Measurements from ENCODE around the gene KLK15. TPM values are rescaled to one million over a fixed set of nuclear protein-coding genes. Genes with fewer than 3 reads are reported as not detected.
A peak's percentile ranks its signal among the peaks of the same experiment; 100 is the strongest.
"Not testable (repeated sequence)": the region's sequence is repeated elsewhere in the genome, so short reads cannot be mapped to it uniquely, and the experiment has no call there.

KLK15 gene
- total RNA-seq, 1 donor from 2014 or later, result not detected

GRCh38 chr19:50794876-50795663 is 38.3 kb downstream of the KLK15 start:
- ATAC-seq, result peak; percentile 11

DNA sequence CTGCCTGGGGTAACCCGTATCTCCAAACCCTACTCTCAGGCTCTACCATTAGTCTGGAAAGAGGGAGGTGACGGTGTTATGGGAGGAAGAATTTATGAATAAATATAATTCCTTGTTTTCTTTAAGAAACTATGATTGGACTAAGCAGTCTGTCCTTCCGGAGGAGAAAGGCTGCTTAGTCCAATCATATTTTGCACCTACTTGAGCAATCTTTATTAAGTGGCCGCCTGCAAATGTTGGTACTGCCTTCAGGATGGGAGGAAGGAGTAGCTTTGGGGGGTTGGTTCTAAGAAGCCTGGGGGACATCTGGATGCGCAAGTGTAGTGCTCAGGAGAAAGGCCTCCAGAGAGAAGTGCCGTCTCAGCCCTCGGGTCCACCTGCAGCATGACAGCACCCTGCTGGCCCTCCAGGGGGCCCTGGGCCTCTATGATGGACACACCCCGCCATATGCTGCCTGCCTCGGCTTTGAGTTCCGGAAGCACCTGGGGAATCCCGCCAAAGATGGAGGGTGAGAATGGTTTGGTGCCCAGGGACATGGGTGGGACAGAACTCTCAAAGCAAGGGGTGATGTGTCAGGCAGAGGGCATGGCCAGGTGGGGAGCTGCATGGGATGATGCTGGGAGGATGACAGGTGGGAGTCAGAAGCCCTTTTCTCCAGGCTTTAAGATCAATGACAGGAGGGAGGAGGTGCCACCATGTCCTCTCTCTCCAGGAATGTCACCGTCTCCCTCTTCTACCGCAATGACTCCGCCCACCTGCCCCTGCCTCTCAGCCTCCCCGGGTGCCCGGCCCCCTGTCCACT is 39.1 kb downstream of the KLK15 start:
- ATAC-seq, result peak; percentile 8

DNA sequence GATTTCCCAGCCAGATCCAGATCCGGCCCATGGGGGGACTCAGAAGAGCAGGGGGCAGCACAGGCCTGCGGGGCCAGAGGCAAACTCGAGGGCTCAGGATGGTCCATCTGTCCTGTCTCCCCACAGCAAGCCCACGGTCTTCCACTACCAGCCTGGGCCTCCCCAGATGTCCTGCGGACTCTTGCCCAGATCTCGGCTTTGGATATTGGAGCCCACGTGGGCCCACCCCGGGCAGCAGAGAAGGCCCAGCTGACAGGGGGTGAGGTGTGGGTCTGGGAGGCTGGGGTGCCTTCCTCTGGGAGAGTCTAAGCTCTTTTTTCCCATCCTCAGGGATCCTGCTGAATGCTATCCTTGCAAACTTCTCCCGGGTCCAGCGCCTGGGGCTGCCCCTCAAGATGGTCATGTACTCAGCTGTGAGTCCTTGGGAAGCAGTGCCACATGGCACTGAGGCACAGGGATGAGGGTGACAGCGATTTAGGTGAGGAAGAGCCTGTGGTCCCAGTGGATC is 39.8 kb downstream of the KLK15 start:
- ATAC-seq, result no peak

DNA sequence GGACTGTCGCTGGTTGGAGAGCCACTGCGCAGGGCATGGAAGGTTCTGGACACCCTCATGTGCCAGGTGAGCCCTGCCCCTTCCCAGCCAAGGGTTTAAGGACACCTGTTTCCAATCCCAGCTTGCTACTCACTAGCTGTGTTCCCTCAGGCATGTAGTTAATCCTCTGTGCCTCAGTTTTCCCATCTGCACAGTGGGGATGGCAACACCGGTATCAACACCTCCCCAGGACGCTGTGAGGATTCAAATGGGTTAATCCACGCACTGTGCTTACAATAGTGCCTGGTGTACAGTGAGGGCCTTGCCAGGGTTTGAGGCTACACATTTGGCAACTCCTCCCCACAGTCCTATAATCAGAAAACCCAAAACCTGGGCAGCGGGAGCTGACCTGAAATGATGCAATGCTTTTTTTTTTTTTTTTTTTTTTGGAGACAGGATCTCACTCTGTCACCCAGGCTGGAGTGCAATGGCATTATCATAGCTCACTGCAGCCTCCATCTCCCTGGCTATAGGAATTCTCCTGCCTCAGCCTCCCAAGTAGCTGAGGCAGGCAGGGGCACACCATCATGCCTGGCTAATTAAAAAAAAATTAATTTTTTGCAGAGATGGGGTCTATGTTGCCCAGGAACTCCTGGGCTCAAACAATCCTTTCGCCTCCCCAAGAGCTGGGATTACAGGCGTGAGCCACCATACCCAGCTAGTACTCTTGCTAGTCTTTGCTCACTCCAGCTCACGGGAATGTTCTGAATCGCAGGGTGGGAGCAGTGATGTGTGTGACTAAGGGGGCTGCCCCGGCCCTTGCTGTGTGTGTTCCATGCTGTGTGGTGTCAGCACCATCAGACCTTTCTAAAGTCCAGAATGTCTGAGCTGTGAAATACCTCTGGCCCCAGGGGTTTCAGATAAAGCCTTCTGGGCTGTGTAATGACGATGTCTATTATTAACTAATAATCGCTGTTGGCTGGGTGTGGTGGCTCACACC is 40.8 kb downstream of the KLK15 start:
- no peak for ATAC-seq

GRCh38 chr19:50791594-50792271 is 41.6 kb downstream of the KLK15 start:
- no peak for ATAC-seq

DNA sequence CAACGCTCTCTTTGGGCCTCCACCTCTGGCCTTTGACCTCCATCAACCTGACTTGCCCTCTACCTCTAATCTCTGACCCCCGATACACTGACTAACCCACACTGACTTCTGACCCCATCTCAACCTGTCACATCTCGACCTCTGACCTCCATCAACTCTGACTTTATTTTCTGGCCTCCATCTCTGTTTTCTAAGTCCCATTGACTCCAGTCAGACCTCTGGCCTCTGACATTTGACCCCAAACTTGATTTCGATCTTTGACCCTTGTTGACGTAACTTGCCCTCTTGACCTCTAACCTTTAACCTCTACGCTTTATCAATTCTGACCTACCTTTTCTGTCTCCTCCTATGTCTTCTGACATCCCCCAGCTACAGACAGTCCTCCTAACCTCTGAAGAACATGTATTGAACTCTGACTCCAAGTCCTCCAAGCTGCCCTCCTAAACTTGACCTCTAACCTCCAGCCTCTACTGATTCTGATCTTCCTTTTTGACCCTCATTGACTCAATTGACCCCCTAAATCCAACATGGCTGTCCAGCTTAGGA is 42.4 kb downstream of the KLK15 start:
- ATAC-seq, result no peak

DNA sequence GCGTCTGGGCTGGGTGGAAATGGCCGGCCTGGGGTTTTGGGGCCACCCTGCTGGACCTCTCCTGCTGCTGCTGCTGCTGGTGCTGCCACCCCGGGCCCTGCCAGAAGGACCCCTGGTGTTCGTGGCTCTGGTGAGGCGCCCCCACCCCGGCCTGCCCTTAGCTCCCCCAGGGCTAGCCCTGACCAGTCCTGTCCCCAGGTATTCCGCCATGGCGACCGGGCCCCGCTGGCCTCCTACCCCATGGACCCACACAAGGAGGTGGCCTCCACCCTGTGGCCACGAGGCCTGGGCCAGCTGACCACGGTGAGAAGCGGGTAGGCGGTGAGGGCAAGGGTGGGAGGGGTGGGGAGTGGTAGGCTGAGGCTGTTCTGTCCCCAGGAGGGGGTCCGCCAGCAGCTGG is 43.0 kb downstream of the KLK15 start, which contains the start of gene ACP4:
ACP4 (plus strand) TSS at position 20 of the 400 bp plus-strand sequence; CDS start at position 20, 0 bp downstream.
- no peak for ATAC-seq

GRCh38 chr19:50785329-50785728 is 48.0 kb downstream of the KLK15 start:
- no peak for ATAC-seq

- no peak for ATAC-seq
Measured at GRCh38 chr19:50784710-50785109, 48.7 kb downstream of the KLK15 start.

DNA sequence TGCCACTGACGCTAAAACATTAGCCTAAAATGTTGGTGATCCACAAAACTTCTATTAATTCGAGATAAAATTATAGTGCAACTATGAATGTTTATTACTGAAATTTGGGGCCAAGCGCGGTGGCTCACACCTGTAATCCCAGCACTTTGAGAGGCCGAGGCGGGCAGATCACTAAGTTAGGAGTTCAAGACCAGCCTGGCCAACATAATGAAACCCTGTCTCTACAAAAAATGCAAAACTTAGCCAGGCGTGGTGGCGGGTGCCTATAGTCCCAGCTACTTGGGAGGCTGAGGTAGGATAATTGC is 49.6 kb downstream of the KLK15 start:
- not testable (repeated sequence) for ATAC-seq

DNA sequence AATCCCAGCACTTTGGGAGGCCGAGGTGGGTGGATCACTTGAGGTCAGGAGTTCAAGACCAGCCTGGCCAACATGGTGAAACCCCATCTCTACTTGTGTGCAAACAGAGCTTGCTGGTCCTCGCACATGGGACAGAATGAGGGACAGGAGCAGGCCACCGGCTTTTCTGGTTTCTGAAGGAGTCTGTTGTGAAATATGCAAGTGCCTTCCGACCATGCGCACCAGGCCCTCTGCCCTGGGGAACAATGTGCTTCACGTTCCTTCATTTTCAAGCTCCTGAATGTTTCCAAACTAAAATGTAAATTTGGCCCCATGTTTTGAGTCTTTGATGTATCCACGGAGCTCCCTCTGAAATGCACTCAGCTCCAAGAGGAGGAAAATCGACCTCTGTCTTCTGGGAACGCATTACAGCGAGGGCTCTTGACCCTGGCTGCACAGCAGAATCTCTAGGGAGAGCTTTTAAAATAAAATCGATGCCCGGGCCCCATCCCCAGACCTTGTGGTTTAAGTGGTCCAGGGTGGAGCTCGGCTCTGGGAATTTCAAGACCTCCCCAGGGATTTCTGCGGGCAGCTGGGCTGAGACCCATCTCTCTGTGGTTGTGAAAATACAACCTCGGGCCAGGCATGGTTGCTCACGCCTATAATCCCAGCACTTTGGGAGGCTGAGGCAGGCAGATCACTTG is 52.5 kb downstream of the KLK15 start:
- no peak for ATAC-seq

DNA sequence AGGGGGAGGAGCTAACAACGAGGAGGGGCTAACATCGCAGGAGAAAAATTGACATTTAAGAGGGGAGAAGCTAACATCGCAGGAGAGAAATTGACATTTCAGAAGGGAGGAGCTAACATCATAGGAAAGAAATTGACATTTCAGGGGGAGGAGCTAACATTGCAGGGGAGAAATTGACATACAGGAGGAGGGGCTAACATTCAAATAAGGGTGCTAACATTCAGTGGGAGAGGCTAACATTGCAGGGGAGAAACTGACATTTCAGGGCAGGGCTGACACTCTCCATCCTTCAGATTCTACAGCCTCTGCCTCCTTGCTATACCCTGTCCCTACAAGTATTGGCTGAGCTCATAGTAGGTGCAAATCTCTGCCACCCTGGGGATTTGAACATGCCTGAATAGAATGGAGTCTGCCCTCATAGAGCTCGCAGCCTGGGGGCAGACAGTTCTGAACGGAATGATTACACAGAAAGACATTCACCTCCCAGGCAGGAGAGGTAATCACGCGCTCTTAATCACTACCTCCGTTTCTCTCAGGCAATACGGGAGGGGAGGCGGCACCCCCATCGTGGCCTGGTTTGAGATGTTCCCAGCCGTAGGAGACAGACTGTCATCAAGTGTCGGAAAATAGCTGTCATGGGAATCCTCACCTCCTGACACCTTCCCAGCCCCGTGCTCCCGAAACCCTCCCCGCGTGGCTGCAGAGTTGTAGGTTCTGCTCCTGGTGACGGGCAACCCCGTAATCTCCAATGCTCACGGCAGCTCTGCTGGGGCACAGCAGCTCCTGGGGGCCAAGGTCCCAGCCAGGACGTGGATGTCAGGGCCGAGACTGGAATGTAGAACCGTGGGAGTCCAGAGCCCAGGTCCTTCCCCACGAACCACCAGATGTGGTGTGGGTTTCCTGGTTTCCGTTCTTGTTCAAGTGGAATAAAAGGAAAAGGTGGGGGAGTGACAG is 53.6 kb downstream of the KLK15 start:
- no peak for ATAC-seq

GRCh38 chr19:50778906-50779430 is 54.4 kb downstream of the KLK15 start:
- no peak for ATAC-seq

DNA sequence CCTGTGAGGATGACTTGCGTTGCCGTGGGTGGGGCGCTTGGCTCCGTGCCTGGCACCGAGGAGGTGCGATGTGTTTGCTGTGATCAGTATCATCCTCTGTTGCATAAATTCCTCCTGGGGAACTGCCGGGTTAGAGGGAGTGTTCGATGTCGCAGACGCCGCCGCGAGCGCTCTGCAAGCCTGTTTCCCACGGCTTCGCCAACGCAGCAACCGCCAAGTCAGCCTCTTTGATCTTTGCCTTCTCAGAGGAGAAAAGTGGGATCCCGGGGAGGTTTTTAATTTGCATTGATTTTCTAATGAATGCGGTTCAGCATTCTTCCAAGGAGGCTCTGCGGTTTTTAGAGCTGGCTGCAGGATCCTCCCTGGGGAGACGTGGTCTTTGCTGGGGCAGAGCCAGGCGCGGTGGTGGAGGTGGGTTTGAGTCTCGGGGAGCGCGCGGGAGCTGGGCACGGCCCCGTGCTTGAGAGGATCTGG is 55.5 kb downstream of the KLK15 start:
- ATAC-seq, result no peak

DNA sequence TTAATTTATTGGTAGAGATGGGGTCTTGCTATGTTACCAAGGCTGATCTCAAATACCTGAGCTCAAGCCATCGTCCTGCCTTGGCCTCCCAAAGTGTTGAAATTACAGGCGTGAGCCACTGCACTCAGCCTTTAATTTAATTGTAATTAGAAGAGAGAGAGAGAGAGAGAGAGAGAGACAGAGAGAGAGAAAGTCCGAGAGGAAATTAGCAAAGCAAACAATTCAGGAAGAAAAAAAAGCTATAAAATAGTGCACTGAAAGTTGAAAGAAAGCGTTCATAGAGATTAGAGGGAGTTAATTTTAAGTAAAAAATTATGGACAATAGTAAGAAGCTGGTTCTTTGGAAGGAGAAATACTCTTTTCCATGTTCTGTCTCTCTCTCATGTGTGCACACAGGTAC is 56.1 kb downstream of the KLK15 start:
- ATAC-seq, result no peak

DNA sequence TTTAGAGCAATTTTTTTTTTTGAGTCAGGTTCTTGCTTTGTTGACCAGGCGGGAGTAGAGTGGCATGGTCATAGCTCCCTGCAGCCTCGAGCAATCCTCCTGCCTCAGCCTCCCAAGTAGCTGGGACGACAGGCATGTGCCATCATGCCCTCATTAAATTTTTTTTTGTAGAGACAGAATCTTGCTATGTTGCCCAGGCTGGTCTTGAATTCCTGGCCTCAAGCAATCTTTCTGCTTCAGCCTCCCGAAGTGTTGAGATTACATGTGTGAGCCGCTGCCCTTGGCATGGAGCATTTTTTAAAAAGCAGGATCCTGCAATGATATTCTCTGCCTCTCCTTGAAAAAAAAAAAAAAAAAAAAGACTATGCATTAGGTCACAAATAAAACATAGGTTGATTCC is 57.2 kb downstream of the KLK15 start:
- ATAC-seq, result no peak
